Keratinocyte (primary cell): ENCODE data around the gene KARS1. TPM values are rescaled to one million over a fixed set of nuclear protein-coding genes. Genes with fewer than 3 reads are reported as not detected.

Source experiments
- DNase-seq: peaks from one replicate; pipeline ENCODE4 v3.0.0-alpha.2; 2011; ENCODE audit warnings: low read depth, missing footprints, low spot score
- FAIRE-seq: peaks from 2 replicates; lab custom pipeline; 2011; peaks lifted over from hg19 to GRCh38; lab: Jason Lieb, UNC
- H2AFZ ChIP-seq: 2 replicates; pipeline ENCODE4 v1.6.0; 2012; ENCODE audit warnings: low read length, control low read depth, inconsistent platforms; ENCODE audit not compliant: control insufficient read depth
- H3K27ac ChIP-seq: 2 replicates; pipeline ENCODE4 v1.5.1; 2011; ENCODE audit warnings: low read length; ENCODE audit not compliant: control insufficient read depth, insufficient read depth
- H3K27me3 ChIP-seq: 3 replicates; pipeline ENCODE4 v1.6.0; 2011; ENCODE audit warnings: low read length; ENCODE audit not compliant: control insufficient read depth, insufficient read depth; ENCODE audit errors: extremely low read depth
- H3K36me3 ChIP-seq, 2 experiments: 2 replicates in 1 of 2; 3 replicates in 1 of 2; pipeline ENCODE4 v1.5.1; 2011; ENCODE audit warnings: low read length in 2 of 2, mild to moderate bottlenecking in 1 of 2; ENCODE audit not compliant: control insufficient read depth in 2 of 2, insufficient read depth in 2 of 2; ENCODE audit errors: extremely low read depth in 1 of 2
- H3K4me1 ChIP-seq: 3 replicates; pipeline ENCODE4 v1.5.1; 2011; ENCODE audit warnings: low read length; ENCODE audit not compliant: control insufficient read depth, insufficient read depth; ENCODE audit errors: extremely low read depth
- H3K4me2 ChIP-seq: 3 replicates; pipeline ENCODE4 v1.6.0; 2011; ENCODE audit warnings: low read depth, low read length; ENCODE audit not compliant: control insufficient read depth, insufficient read depth; ENCODE audit errors: extremely low read depth
- H3K4me3 ChIP-seq, 3 experiments: fragments of 200-600 bp in 1 of 3; sonication (generic) in 1 of 3; 2 replicates in 2 of 3; 3 replicates in 1 of 3; pipeline ENCODE4 v1.5.1; 2011 to 2016; ENCODE audit warnings: low read length in 3 of 3, mild to moderate bottlenecking in 3 of 3, control low read depth in 2 of 3, inconsistent platforms in 1 of 3, low read depth in 1 of 3, mixed read lengths in 1 of 3, mixed run types in 1 of 3, moderate library complexity in 1 of 3; ENCODE audit not compliant: control insufficient read depth in 2 of 3, insufficient read depth in 2 of 3; ENCODE audit errors: extremely low read depth in 1 of 3
- H3K79me2 ChIP-seq: 2 replicates; pipeline ENCODE4 v1.6.0; 2012; ENCODE audit warnings: low read length; ENCODE audit not compliant: control insufficient read depth, insufficient read depth
- H3K9ac ChIP-seq: 3 replicates; pipeline ENCODE4 v1.6.0; 2011; ENCODE audit warnings: low read length; ENCODE audit not compliant: control insufficient read depth, insufficient read depth; ENCODE audit errors: extremely low read depth
- H3K9me1 ChIP-seq: 3 replicates; pipeline ENCODE4 v1.6.0; 2011; ENCODE audit warnings: low read length; ENCODE audit not compliant: control insufficient read depth, insufficient read depth; ENCODE audit errors: extremely low read depth
- H3K9me3 ChIP-seq: 2 replicates; pipeline ENCODE4 v1.5.1; 2012; ENCODE audit warnings: low read depth, low read length; ENCODE audit not compliant: control insufficient read depth
- H4K20me1 ChIP-seq: 3 replicates; pipeline ENCODE4 v1.6.0; 2011; ENCODE audit warnings: low read length; ENCODE audit not compliant: control insufficient read depth, insufficient read depth; ENCODE audit errors: extremely low read depth
- EZH2 ChIP-seq: IDR thresholded peaks from one replicate; pipeline ENCODE4 v1.6.1; 2012; ENCODE audit warnings: inconsistent platforms, mild to moderate bottlenecking, low read length, moderate library complexity
- dilution Hi-C: fragments of 300-500 bp; cut with MboI; formaldehyde crosslinking; loops from one replicate; pipeline ENCODE4 v1.7.0; 2020; ENCODE audit warnings: low sequenced_read_pairs; ENCODE audit not compliant: extremely low pct_ligation_motif_present
- polyA plus RNA-seq, 5 experiments: library from polyadenylated mRNA; depleted of rRNA in 3 of 5; stranded (reverse) in 3 of 5; stranded (forward) in 1 of 5; unstranded in 1 of 5; fragments of >200 nt; gene quantifications; 1 replicate in 1 of 5; 2 replicates in 3 of 5; 3 replicates in 1 of 5; pipeline versions ENCODE4 v1.2.1 to v1.2.3, GENCODE V29; 2011 to 2012; ENCODE audit warnings: missing spikeins in 2 of 5, low read depth in 1 of 5, low replicate concordance in 1 of 5
- TF ChIP-seq, protein P1 (sequence below), 3 experiments: IDR thresholded peaks in 1 of 3; conservative IDR thresholded peaks in 1 of 3; optimal IDR thresholded peaks in 1 of 3; 2 replicates in 2 of 3; 3 replicates in 1 of 3; pipeline versions ENCODE3 to v1.5.1; 2011; ENCODE audit warnings: low read length in 3 of 3, mild to moderate bottlenecking in 3 of 3, moderate library complexity in 2 of 3, control low read depth in 1 of 3, inconsistent platforms in 1 of 3; ENCODE audit not compliant: insufficient read depth in 2 of 3; ENCODE audit errors: extremely low read depth in 1 of 3

KARS1 gene
- polyA plus RNA-seq, 1 donor (not counting 4 experiments of a cell fraction or from before 2014, with no cell fraction given), result 206 TPM

DNA sequence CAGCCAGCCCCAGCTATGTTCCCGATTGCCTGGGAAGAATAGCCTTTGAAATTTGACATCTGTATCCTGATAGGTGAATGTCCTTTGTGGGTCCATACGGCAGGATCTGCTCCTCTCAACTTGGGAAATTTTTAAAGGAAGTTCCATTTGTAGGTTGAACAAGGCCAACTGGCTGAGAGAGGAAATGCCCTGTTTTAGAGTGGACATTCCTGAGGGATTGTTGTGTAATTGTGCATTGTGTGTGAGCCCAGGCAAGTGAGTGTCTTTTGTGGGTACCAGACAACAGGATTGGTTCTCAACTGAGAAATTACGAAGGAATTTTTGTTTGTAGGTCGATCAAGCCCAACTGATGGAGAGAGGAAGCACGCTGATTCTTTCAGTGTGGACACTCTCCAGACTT, 31.9 kb upstream of the KARS1 start:
- H3K4me1 ChIP-seq, result no peaks in the 10 kb centered on the region
- no peak overlapping the region for H3K9ac ChIP-seq
- no peak overlapping the region for H3K27ac ChIP-seq
- FAIRE-seq (no peak), DNase-seq (no peak)
- H2AFZ ChIP-seq, result no peak overlapping the region
- no peak overlapping the region for H3K4me3 ChIP-seq
- H3K9me3 ChIP-seq, result peaks cover 1% of the 10 kb centered on the region
- TF ChIP-seq, protein P1, sequence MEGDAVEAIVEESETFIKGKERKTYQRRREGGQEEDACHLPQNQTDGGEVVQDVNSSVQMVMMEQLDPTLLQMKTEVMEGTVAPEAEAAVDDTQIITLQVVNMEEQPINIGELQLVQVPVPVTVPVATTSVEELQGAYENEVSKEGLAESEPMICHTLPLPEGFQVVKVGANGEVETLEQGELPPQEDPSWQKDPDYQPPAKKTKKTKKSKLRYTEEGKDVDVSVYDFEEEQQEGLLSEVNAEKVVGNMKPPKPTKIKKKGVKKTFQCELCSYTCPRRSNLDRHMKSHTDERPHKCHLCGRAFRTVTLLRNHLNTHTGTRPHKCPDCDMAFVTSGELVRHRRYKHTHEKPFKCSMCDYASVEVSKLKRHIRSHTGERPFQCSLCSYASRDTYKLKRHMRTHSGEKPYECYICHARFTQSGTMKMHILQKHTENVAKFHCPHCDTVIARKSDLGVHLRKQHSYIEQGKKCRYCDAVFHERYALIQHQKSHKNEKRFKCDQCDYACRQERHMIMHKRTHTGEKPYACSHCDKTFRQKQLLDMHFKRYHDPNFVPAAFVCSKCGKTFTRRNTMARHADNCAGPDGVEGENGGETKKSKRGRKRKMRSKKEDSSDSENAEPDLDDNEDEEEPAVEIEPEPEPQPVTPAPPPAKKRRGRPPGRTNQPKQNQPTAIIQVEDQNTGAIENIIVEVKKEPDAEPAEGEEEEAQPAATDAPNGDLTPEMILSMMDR (optimal IDR thresholded peaks at IDR 0.05 in 1 of 3, IDR thresholded peaks at IDR 0.05 in 1 of 3, conservative IDR thresholded peaks at IDR 0.05 in 1 of 3; ENCODE audit: extremely low read depth in 1 of 3, insufficient read depth in 2 of 3, low read length in 3 of 3), result no peak
- H3K27me3 ChIP-seq, result no peaks in the 10 kb centered on the region
- dilution Hi-C loops, result no loop called here
- H3K36me3 ChIP-seq, result no peaks in the 10 kb centered on the region
- H4K20me1 ChIP-seq, result no peaks in the 10 kb centered on the region
- H3K4me2 ChIP-seq, result no peak overlapping the region
- no peaks in the 10 kb centered on the region for H3K79me2 ChIP-seq
- no peaks in the 10 kb centered on the region for H3K9me1 ChIP-seq

- Histone ChIP-seq H3K4me3 (no peak within 1 kb of the TSS), H3K36me3 (no peaks in the 10 kb centered on the region), H3K79me2 (no peaks in the 10 kb centered on the region), H3K4me1 (no peaks in the 10 kb centered on the region), H4K20me1 (no peaks in the 10 kb centered on the region), H3K4me2 (no peak within 1 kb of the TSS), H3K9ac (no peak within 1 kb of the TSS), H3K9me1 (no peaks in the 10 kb centered on the region), H2AFZ (no peak within 1 kb of the TSS), H3K27ac (no peak within 1 kb of the TSS), H3K9me3 (no peaks in the 10 kb centered on the region), H3K27me3 (no peaks in the 10 kb centered on the region)
- DNase-seq, result no peak
- FAIRE-seq, result no peak
- dilution Hi-C loops, result no loop called here
- TF ChIP-seq, protein P1 (optimal IDR thresholded peaks at IDR 0.05 in 1 of 3, IDR thresholded peaks at IDR 0.05 in 1 of 3, conservative IDR thresholded peaks at IDR 0.05 in 1 of 3; ENCODE audit: extremely low read depth in 1 of 3, insufficient read depth in 2 of 3, low read length in 3 of 3), result no peak
- no peak for TF ChIP-seq EZH2
Observed at GRCh38 chr16:75676909-75677308, 29.4 kb upstream of the KARS1 start, which contains the start of gene CPHXL2. Gene CPHXL2, minus strand, starts transcription at chr16:75677009. Its CDS starts 10 bp downstream, at chr16:75676999.
